CD14-positive monocyte (primary cell): Measurements from ENCODE around the gene ZNF641. TPM values are rescaled to one million over a fixed set of nuclear protein-coding genes. Genes with fewer than 3 reads are reported as not detected.

Source experiments
- DNase-seq, 3 donors: peaks; one replicate each; pipeline ENCODE4 v3.0.0-alpha.2; 2011 to 2022
- H2AFZ ChIP-seq: 2 replicates; pipeline ENCODE4 v1.6.0; 2012; ENCODE audit warnings: mild to moderate bottlenecking, low read depth, low read length, inconsistent platforms; ENCODE audit not compliant: insufficient read depth, poor library complexity, severe bottlenecking
- H3K27ac ChIP-seq, 2 donors: 1 replicate in 1 of 2; 2 replicates in 1 of 2; pipeline ENCODE4 v1.5.1; 2012 to 2013; ENCODE audit warnings: low read length in 2 of 2, control low read depth in 1 of 2, inconsistent platforms in 1 of 2, low read depth in 1 of 2, mild to moderate bottlenecking in 1 of 2
- H3K27me3 ChIP-seq, 2 donors: one replicate each; pipeline versions ENCODE4 v1.6.0 to v1.6.1; 2011 to 2013; ENCODE audit warnings: low read length in 2 of 2; ENCODE audit not compliant: control insufficient read depth in 2 of 2, insufficient read depth in 2 of 2
- H3K36me3 ChIP-seq, 2 donors: replicated peaks in 1 of 2; 1 replicate in 1 of 2; 2 replicates in 1 of 2; pipeline versions ENCODE4 v1.5.1 to v1.6.1; 2012 to 2013; ENCODE audit warnings: low read length in 2 of 2, control low read depth in 1 of 2, inconsistent platforms in 1 of 2, mild to moderate bottlenecking in 1 of 2; ENCODE audit not compliant: insufficient read depth in 2 of 2, control insufficient read depth in 1 of 2
- H3K4me1 ChIP-seq, 2 donors: 1 replicate in 1 of 2; 2 replicates in 1 of 2; pipeline versions ENCODE4 v1.5.1 to v1.6.1; 2012 to 2013; ENCODE audit warnings: low read length in 2 of 2, control low read depth in 1 of 2, inconsistent platforms in 1 of 2, mild to moderate bottlenecking in 1 of 2, moderate library complexity in 1 of 2; ENCODE audit not compliant: insufficient read depth in 2 of 2, control insufficient read depth in 1 of 2
- H3K4me2 ChIP-seq: replicated peaks from 2 replicates; pipeline ENCODE3; 2012; ENCODE audit warnings: low read length, moderate library complexity, mild to moderate bottlenecking; ENCODE audit not compliant: poor library complexity, severe bottlenecking; ENCODE audit errors: extremely low read depth
- H3K4me3 ChIP-seq, 3 experiments: fragments of 200-600 bp in 1 of 3; sonication (generic) in 1 of 3; replicated peaks in 1 of 3; 1 replicate in 2 of 3; 2 replicates in 1 of 3; pipeline ENCODE4 v1.5.1; 2011 to 2013; ENCODE audit warnings: low read length in 3 of 3, mild to moderate bottlenecking in 3 of 3, control low read depth in 2 of 3, low read depth in 2 of 3, inconsistent platforms in 1 of 3, moderate library complexity in 1 of 3
- H3K79me2 ChIP-seq: 2 replicates; pipeline ENCODE4 v1.6.0; 2012; ENCODE audit warnings: mild to moderate bottlenecking, control low read depth, inconsistent platforms, low read length, moderate library complexity; ENCODE audit not compliant: insufficient read depth
- H3K9ac ChIP-seq: 2 replicates; pipeline ENCODE4 v1.6.0; 2017; ENCODE audit warnings: low read length, mild to moderate bottlenecking; ENCODE audit not compliant: insufficient read depth, poor library complexity, severe bottlenecking
- H3K9me3 ChIP-seq, 2 donors: replicated peaks in 1 of 2; 1 replicate in 1 of 2; 2 replicates in 1 of 2; pipeline versions ENCODE4 v1.5.1 to v1.6.1; 2012 to 2013; ENCODE audit warnings: low read length in 2 of 2, control low read depth in 1 of 2; ENCODE audit not compliant: control insufficient read depth in 1 of 2, insufficient read depth in 1 of 2
- H4K20me1 ChIP-seq: 2 replicates; pipeline ENCODE4 v1.6.0; 2012; ENCODE audit warnings: mild to moderate bottlenecking, low read length, control low read depth, moderate library complexity; ENCODE audit not compliant: insufficient read depth
- H3K27ac Mint-ChIP-seq, 7 donors: one replicate each; pipeline ENCODE4 v1.8.0; 2020; ENCODE audit warnings: mild to moderate bottlenecking in 7 of 7, mixed read lengths in 7 of 7, moderate library complexity in 6 of 7, inconsistent platforms in 2 of 7
- H3K27me3 Mint-ChIP-seq, 3 donors: one replicate each; pipeline ENCODE4 v1.8.0; 2021 to 2022; ENCODE audit warnings: low read depth in 3 of 3, mild to moderate bottlenecking in 3 of 3, mixed read lengths in 3 of 3, moderate library complexity in 3 of 3, inconsistent platforms in 1 of 3
- H3K36me3 Mint-ChIP-seq, 2 donors: one replicate each; pipeline ENCODE4 v1.8.0; 2020; ENCODE audit warnings: mixed read lengths in 2 of 2, inconsistent platforms in 1 of 2, mild to moderate bottlenecking in 1 of 2
- H3K4me1 Mint-ChIP-seq: one replicate; pipeline ENCODE4 v1.8.0; 2020; ENCODE audit warnings: mild to moderate bottlenecking, mixed read lengths
- H3K4me3 Mint-ChIP-seq, 2 donors: one replicate each; pipeline ENCODE4 v1.8.0; 2020; ENCODE audit warnings: mild to moderate bottlenecking in 2 of 2, mixed read lengths in 2 of 2, moderate library complexity in 1 of 2
- H3K9me3 Mint-ChIP-seq, 7 donors: one replicate each; pipeline ENCODE4 v1.8.0; 2020 to 2022; ENCODE audit warnings: mixed read lengths in 7 of 7, mild to moderate bottlenecking in 6 of 7, moderate library complexity in 6 of 7, inconsistent platforms in 2 of 7
- CTCF ChIP-seq: fragments of 200-600 bp; IDR thresholded peaks from one replicate; pipeline ENCODE4 v1.8.0; 2022; ENCODE audit warnings: antibody characterized with exemption, mild to moderate bottlenecking
- WGBS: methylation state at CpG from one replicate; pipeline ENCODE4 v1.1.5; 2013; ENCODE audit warnings: missing lambda C conversion rate; ENCODE audit not compliant: insufficient coverage; 5-methylcytosine and 5-hydroxymethylcytosine counted together
- intact Hi-C, 2 donors: fragments of 100-400 bp; cut with micrococcal nuclease; formaldehyde crosslinking; loops; one replicate each; pipeline versions ENCODE4 v1.15.0 to v1.15.1; 2023
- polyA plus RNA-seq, 3 donors: library from polyadenylated mRNA; depleted of rRNA in 1 of 3; unstranded in 2 of 3; stranded (reverse) in 1 of 3; fragments of 300-500 nt in 2 of 3; fragments of >200 nt in 1 of 3; fragmentation: Illumina TruSeq in 2 of 3; gene quantifications; 1 replicate in 2 of 3; 2 replicates in 1 of 3; pipeline ENCODE4 v1.2.3, GENCODE V29; 2012 to 2021

Gene ZNF641
- polyA plus RNA-seq, 3 donors, result 12.1 to 21.7 (median 12.6) TPM

GRCh38 chr12:48351022-48351708 is 446 bp upstream of the ZNF641 start:
- peak; percentile 32 to 67 (median 65) for DNase-seq
- H3K27me3 Mint-ChIP-seq, result peaks cover 0 to 3% (median 0%) of the 10 kb centered on the region in 3 donors
- H3K4me3 Mint-ChIP-seq, result peak overlapping the region; percentile 91 to 94
- Histone ChIP-seq H3K4me1 (peaks cover 18 to 22% of the 10 kb centered on the region in 2 donors), H2AFZ (peak overlapping the region; percentile 88), H4K20me1 (no peaks in the 10 kb centered on the region), H3K4me3 (peak overlapping the region; percentile 64 to 97 (median 91)), H3K79me2 (peaks cover 21% of the 10 kb centered on the region), H3K9ac (peak overlapping the region; percentile 94), H3K27ac (peak overlapping the region; percentile 85 to 93), H3K27me3 (no peaks in the 10 kb centered on the region), H3K4me2 (peak overlapping the region; percentile 88), H3K36me3 (peaks cover 19 to 25% of the 10 kb centered on the region in 2 donors), H3K9me3 (no peaks in the 10 kb centered on the region)
- peaks cover 23% of the 10 kb centered on the region in 2 donors for H3K36me3 Mint-ChIP-seq
- peaks cover 36% of the 10 kb centered on the region for H3K4me1 Mint-ChIP-seq
- intact Hi-C loops, result loop anchor here (5.0 kb wide), 1 partner anchor 154 kb away; no protein-coding TSS in a partner anchor
- H3K9me3 Mint-ChIP-seq, result peaks cover 0 to 2% (median 0%) of the 10 kb centered on the region in 7 donors
- WGBS, result 0% methylated on average over 32 of the region's 36 CpGs
- peak overlapping the region; percentile 85 to 96 (median 95) for H3K27ac Mint-ChIP-seq
- no peak for TF ChIP-seq CTCF

- H3K27ac Mint-ChIP-seq, result peak overlapping the region in 5 of 7 donors; percentile 94 to 97 (median 95)
- DNase-seq, result no peak
- intact Hi-C loops, result loop anchor here in 1 of 2 donors (10.0 kb wide), 1 partner anchor 65 kb away; no protein-coding TSS in a partner anchor
Observed at GRCh38 chr12:48349471-48349870, 1.2 kb downstream of the ZNF641 start.

More at GRCh38 chr12:48349471-48349870, 1.2 kb downstream of the ZNF641 start:
- H3K4me1 ChIP-seq, result peaks cover 18 to 22% of the 10 kb centered on the region in 2 donors
- no peaks in the 10 kb centered on the region for H4K20me1 ChIP-seq
- WGBS, result 60% methylated on average over 1 of the region's 2 CpGs
- no peak overlapping the region for H3K9ac ChIP-seq
- peak overlapping the region; percentile 88 for H3K4me2 ChIP-seq
- H3K27ac ChIP-seq, result peak overlapping the region in 1 of 2 donors; percentile 93
- H3K27me3 Mint-ChIP-seq, result peaks cover 0 to 3% (median 0%) of the 10 kb centered on the region in 3 donors
- no peaks in the 10 kb centered on the region for H3K27me3 ChIP-seq
- no peak for TF ChIP-seq CTCF
- H3K36me3 ChIP-seq, result peaks cover 35 to 42% of the 10 kb centered on the region in 2 donors
- H3K4me3 ChIP-seq, result peak overlapping the region; percentile 90 to 97 (median 91)
- H3K79me2 ChIP-seq, result peaks cover 21% of the 10 kb centered on the region
- peaks cover 0 to 2% (median 0%) of the 10 kb centered on the region in 7 donors for H3K9me3 Mint-ChIP-seq
- peak overlapping the region; percentile 97 to 98 for H3K4me3 Mint-ChIP-seq
- no peaks in the 10 kb centered on the region for H3K9me3 ChIP-seq
- H3K4me1 Mint-ChIP-seq, result peaks cover 36% of the 10 kb centered on the region
- no peak overlapping the region for H2AFZ ChIP-seq
- peaks cover 39 to 40% of the 10 kb centered on the region in 2 donors for H3K36me3 Mint-ChIP-seq
